Activated CD8-positive, alpha-beta memory T cell treated with anti-CD3 and anti-CD28 coated beads, Interleukin-2, amount 50 U/mL, for 24 hours (primary cell): ENCODE results near the gene MED14.

Experiments
- DNase-seq: peaks from one replicate; pipeline ENCODE4 v3.0.0-alpha.2; 2020; ENCODE audit errors: extremely low read depth

MED14 gene

GRCh38 chrX:40663880-40664630 is 71.3 kb downstream of the MED14 start:
- no peak for DNase-seq

GRCh38 chrX:40663078-40663740 is 72.1 kb downstream of the MED14 start:
- no peak for DNase-seq

- DNase-seq = no peak
Observed at GRCh38 chrX:40661489-40661888, 73.9 kb downstream of the MED14 start.

GRCh38 chrX:40660381-40660780 is 75.0 kb downstream of the MED14 start:
- DNase-seq = no peak

GRCh38 chrX:40653535-40653934 is 81.8 kb downstream of the MED14 start:
- no peak for DNase-seq

DNA sequence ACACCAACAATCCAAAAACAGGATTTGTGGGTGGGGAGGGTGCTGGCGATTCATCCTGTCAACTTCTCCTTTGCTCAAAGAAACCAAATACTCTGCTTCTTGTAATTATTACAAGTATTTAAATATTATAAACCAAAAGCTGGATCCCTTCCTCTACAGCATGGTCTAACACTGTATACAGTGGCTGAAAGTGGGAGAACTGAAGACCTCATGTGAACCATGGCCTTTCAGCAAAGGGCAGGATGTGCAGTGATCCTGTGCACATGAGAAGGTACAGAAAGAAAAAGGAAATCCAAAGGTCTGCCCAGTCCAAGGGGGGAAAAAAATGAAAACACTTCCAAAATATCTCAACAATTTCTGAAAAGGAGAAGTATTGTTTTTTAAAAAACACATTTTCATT is 82.7 kb downstream of the MED14 start:
- no peak for DNase-seq

GRCh38 chrX:40651620-40652223 is 83.6 kb downstream of the MED14 start:
- peak; percentile 27 for DNase-seq

DNA sequence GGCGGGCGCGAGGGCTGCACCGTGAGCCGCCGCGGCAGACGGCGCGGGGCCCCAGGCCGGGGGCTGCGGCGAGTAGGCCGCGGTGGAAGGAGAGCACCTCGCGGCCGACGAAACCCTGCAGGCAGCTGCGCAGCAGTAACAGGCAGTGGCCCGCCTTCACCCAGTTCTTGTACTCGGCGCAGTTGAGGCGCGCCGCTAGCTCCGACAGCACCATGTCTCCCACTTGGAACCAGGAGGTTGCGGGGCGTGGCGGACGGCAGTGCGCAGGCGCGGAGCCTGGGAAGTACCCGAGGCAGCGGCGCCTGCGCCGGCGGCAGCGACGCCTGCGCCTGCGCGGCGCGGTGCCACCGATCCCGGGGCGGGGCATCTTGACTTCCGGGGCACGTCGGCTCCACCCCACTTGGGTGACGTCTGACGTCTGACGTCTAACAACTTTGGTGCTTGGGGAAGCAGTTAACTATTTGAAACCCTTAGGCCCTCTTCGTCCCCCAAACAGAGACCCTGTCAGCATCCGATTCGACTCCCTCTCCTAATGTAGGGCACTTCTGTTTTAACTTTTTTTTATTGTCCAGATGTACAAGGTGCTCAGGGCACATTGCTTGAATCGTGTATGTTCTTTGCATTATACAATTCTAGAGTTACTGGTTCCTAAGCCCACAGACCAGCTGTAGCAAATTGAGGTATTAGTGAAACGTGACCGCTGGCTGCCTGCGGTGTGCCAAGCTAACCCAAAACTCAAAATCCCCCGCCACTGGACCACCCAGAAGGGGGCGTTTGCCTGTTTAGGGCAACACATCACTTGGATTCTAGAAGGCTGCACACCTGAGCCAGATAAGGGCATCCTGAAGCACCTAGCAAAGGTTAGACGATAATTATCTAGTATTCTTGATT is 87.8 kb downstream of the MED14 start, which contains the start of gene CXorf38:
CXorf38 (minus strand) TSS at position 255 of the 891 bp plus-strand sequence; CDS start at position 214, 41 bp downstream.
- DNase-seq = peak; percentile 73

GRCh38 chrX:40646489-40647306 is 88.6 kb downstream of the MED14 start:
- no peak for DNase-seq

- no peak for DNase-seq
Observed at GRCh38 chrX:40644821-40645358, 90.5 kb downstream of the MED14 start.

- DNase-seq = no peak
Observed at GRCh38 chrX:40644176-40644575, 91.2 kb downstream of the MED14 start.

GRCh38 chrX:40637687-40638086 is 97.7 kb downstream of the MED14 start:
- no peak for DNase-seq

DNA sequence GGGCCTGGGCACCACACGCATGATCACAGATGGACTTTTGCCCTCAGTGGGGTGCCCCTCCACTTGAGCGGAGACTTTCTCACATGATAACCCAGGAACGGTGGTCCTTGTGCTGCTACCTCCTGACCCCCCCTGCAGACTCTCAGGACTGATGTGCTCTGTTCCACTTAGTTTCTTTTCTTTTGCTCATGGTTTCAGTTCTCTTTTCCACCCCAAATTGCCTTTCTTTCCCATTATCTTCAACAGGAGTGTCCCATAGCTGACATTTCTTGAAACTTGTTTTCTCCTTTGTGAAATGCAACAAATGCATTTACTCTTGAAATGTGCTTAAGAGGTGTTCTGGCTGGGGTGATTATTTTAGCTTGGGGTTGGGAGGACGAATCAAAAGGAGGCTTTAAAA is 103.1 kb downstream of the MED14 start:
- no peak for DNase-seq

- DNase-seq = no peak
Observed at GRCh38 chrX:40628506-40628905, 106.8 kb downstream of the MED14 start.

DNA sequence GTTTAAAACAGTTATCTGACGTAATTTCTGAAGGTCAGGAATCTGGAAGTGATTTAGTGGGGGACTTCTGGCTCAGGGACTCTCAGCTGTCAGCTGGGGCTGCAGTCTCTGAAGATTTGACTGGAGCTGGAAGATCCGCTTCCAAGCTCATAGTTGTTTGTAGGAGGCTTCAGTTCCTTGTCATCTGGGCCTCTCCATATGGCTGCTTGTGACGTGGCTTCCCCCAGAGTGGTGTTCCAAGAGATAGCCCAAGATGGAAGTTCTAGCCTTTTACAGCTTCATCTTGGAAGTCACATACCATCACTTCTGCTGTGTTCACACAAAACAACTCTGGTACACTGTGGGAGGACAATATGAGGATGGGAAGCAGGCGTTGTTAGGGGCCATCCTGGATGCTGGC is 110.0 kb downstream of the MED14 start:
- no peak for DNase-seq

DNA sequence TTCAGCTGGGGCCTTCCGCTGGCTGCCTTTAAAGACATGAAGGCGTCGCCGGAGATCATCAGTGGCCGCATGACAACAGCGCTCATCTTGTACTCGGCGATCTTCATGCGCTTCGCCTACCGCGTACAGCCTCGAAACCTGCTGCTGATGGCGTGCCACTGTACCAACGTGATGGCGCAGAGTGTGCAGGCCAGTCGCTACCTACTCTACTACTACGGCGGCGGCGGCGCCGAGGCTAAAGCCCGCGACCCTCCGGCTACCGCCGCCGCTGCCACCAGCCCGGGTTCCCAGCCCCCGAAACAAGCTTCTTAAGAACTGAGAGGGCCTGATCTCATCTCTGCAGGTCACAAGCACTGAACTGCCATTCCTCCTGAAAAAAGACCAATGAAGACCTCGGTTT is 111.7 kb downstream of the MED14 start:
- no peak for DNase-seq

DNA sequence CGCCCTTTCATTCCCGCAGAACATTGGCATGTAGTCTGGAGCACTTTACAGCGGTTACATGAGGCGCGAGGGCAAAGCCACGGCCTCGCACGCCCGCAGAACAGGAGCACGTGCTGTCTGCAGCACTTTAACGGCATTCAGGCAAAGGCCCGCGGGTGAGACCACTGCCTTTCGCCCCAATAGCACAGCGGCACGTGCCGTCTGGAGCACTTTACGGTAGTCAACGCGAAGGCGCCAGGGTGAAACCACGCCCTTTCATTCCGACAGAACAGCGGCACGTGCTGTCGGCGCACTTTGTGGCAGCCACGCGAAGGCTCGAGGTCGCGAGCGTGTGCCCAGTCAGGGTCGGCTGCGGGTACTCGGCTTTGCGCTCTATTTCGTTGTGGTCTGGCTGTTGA is 112.2 kb downstream of the MED14 start, which contains the start of gene MPC1L:
MPC1L (plus strand) TSS at position 290 of the 398 bp plus-strand sequence. CDS start 138 bp downstream, outside the sequence.
- no peak for DNase-seq

- DNase-seq = no peak
Observed at GRCh38 chrX:40622479-40623138, 112.7 kb downstream of the MED14 start.

- DNase-seq = no peak
Observed at GRCh38 chrX:40617566-40617965, 117.8 kb downstream of the MED14 start.

GRCh38 chrX:40615976-40616375 is 119.4 kb downstream of the MED14 start:
- no peak for DNase-seq
